H1 (cell line): ENCODE results near the gene SPAG4.

Experiments used
- CHD2 ChIP-seq: IDR thresholded peaks from 2 replicates; pipeline ENCODE4 v1.6.1; 2012; ENCODE audit warnings: low read length, improper control_type of control experiment
- CTCF ChIP-seq, 3 experiments: IDR thresholded peaks; 1 replicate in 2 of 3; 2 replicates in 1 of 3; pipeline versions ENCODE4 v1.5.1 to v1.6.1; 2011; ENCODE audit warnings: low read length in 3 of 3, mild to moderate bottlenecking in 3 of 3, inconsistent platforms in 2 of 3, low read depth in 1 of 3, moderate library complexity in 1 of 3; ENCODE audit not compliant: insufficient read depth in 1 of 3; ENCODE audit errors: control extremely low read depth in 1 of 3
- GABPA ChIP-seq: IDR thresholded peaks from 2 replicates; pipeline ENCODE4 v1.6.1; 2011; ENCODE audit warnings: mild to moderate bottlenecking, low read length, moderate library complexity, borderline replicate concordance; ENCODE audit not compliant: insufficient read depth
- MAFK ChIP-seq: IDR thresholded peaks from 2 replicates; pipeline ENCODE4 v1.6.1; 2012; ENCODE audit warnings: low read depth, mild to moderate bottlenecking, improper control_type of control experiment, low read length
- NANOG ChIP-seq: IDR thresholded peaks from 2 replicates; pipeline ENCODE4 v1.6.1; 2011; ENCODE audit warnings: low read length, low read depth, mild to moderate bottlenecking, inconsistent platforms; ENCODE audit not compliant: insufficient read depth, poor library complexity, severe bottlenecking
- POLR2AphosphoS5 ChIP-seq: IDR thresholded peaks from 2 replicates; pipeline ENCODE4 v1.6.1; 2011; ENCODE audit warnings: low read depth, low read length
- SP2 ChIP-seq: IDR thresholded peaks from 2 replicates; pipeline ENCODE4 v1.6.1; 2012; ENCODE audit warnings: mild to moderate bottlenecking, low read length, inconsistent platforms
- YY1 ChIP-seq: IDR thresholded peaks from 2 replicates; pipeline ENCODE4 v1.6.1; 2011; ENCODE audit warnings: low read depth, mild to moderate bottlenecking, low read length

- TF ChIP-seq POLR2AphosphoS5 = no peak
- TF ChIP-seq CTCF (IDR thresholded peaks at IDR 0.05; ENCODE audit: control extremely low read depth in 1 of 3, insufficient read depth in 1 of 3, low read depth in 1 of 3, low read length in 3 of 3) = no peak
- TF ChIP-seq GABPA = no peak
- no peak for TF ChIP-seq NANOG
- TF ChIP-seq YY1 = no peak
- no peak for TF ChIP-seq CHD2
- no peak for TF ChIP-seq MAFK
- no peak for TF ChIP-seq SP2
These were observed 11.8 kb upstream of the SPAG4 start for GRCh38 chr20:35603695-35604448.
